Esophagus muscularis mucosa (tissue), 4 donors: ENCODE data around the gene MAPKAPK5. TPM values are rescaled to one million over a fixed set of nuclear protein-coding genes. Genes with fewer than 3 reads are reported as not detected.
"Not testable (repeated sequence)": the region's sequence is repeated elsewhere in the genome, so short reads cannot be mapped to it uniquely, and the experiment has no call there.

Source experiments
- DNase-seq: peaks from one replicate; pipeline ENCODE4 v3.0.0-alpha.2; 2017; ENCODE audit errors: extremely low spot score
- H3K27ac ChIP-seq, 4 donors: fragments of 200-600 bp; sonication (generic); replicated peaks in 1 of 4; 1 replicate in 3 of 4; 2 replicates in 1 of 4; pipeline ENCODE4 v1.5.1; 2016 to 2019; ENCODE audit warnings: mild to moderate bottlenecking in 1 of 4
- H3K27me3 ChIP-seq, 4 donors: fragments of 200-600 bp; sonication (generic); one replicate each; pipeline versions ENCODE4 v1.5.1 to v1.6.0; 2016 to 2019
- H3K36me3 ChIP-seq, 4 donors: fragments of 200-600 bp; sonication (generic); one replicate each; pipeline ENCODE4 v1.5.1; 2016 to 2019
- H3K4me1 ChIP-seq, 4 donors: fragments of 200-600 bp; sonication (generic); one replicate each; pipeline ENCODE4 v1.5.1; 2016 to 2019
- H3K4me3 ChIP-seq, 4 donors: fragments of 200-600 bp; sonication (generic); 1 replicate in 2 of 4; 2 replicates in 2 of 4; pipeline ENCODE4 v1.5.1; 2016 to 2019; ENCODE audit warnings: mild to moderate bottlenecking in 4 of 4, moderate library complexity in 1 of 4
- H3K9me3 ChIP-seq, 4 donors: fragments of 200-600 bp; sonication (generic); 1 replicate in 3 of 4; 2 replicates in 1 of 4; pipeline ENCODE4 v1.5.1; 2016 to 2019
- EP300 ChIP-seq: sonication (generic); formaldehyde crosslinking; IDR thresholded peaks from one replicate; pipeline ENCODE4 v1.6.1; 2017; ENCODE audit warnings: antibody characterized with exemption
- POLR2A ChIP-seq: fragments of 450-650 bp; IDR thresholded peaks from one replicate; pipeline ENCODE4 v1.6.1; 2017; ENCODE audit warnings: antibody characterized with exemption, moderate library complexity, mild to moderate bottlenecking, low read depth
- POLR2AphosphoS5 ChIP-seq, 2 donors: sonication (generic); formaldehyde crosslinking; IDR thresholded peaks; one replicate each; pipeline ENCODE4 v1.6.1; 2017; ENCODE audit warnings: antibody characterized with exemption in 2 of 2
- WGBS: methylation state at CpG from one replicate; pipeline ENCODE4 v1.1.5; 2018; 5-methylcytosine and 5-hydroxymethylcytosine counted together
- intact Hi-C: fragments of 100-400 bp; cut with DNase I; formaldehyde crosslinking; loops from one replicate; pipeline ENCODE4 v1.15.1; 2023
- total RNA-seq, 4 donors: library from RNA; depleted of rRNA; stranded (reverse); fragments of >200 nt; gene quantifications; one replicate each; pipeline versions ENCODE4 v1.1.0 to v1.2.1, GENCODE V29; 2016
- TF ChIP-seq, protein P1 (sequence below), 3 experiments: fragments of 200-600 bp in 2 of 3; fragments of 450-650 bp in 1 of 3; sonication (generic) in 2 of 3; IDR thresholded peaks; one replicate each; pipeline ENCODE4 v1.5.1; 2017 to 2019; ENCODE audit warnings: antibody characterized with exemption in 3 of 3, mild to moderate bottlenecking in 2 of 3, moderate library complexity in 1 of 3

The MAPKAPK5 gene
- total RNA-seq, 4 donors from 2014 or later: 30.3 to 43.7 (median 34.1) TPM

DNA sequence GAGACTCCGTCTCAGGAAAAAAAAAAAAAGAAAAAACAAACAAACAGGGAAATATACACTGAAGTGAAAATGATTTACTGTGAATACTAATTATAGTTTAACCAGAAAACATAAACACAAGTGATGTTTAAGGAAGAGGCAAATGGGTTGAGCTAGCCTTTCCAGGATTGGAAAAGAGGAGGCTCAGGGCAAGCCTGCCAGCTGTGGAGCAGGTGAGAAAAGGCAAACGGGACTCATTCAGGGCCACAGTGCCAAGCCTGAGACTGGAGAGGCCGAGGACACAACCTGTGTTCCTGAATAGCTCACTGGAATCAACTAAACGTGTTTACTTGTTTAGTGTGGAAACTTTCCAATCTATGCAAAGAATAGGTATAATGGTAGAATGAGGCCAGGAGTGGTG, 35.7 kb upstream of the MAPKAPK5 start:
- intact Hi-C loops: no loop called here

DNA sequence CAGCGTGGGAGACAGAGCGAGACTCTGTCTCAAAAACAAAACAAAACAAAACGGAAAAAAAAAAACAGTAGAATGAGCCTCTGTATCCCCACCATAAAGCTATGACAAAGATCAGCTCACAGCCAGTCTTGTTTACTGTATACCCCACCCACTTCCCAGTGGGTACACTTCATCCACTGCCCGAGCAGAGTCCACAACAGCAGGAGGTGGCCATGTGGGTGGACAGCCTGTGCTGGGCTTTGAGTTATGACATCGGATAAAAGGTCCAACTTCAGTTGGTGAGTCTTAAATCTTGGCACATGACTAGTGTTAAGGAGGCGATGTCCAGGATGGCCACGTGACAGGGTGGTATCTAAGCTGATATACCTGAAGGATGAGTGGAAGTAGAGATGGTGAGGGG, 34.8 kb upstream of the MAPKAPK5 start:
- DNase-seq: no peak
- H3K4me1 ChIP-seq: no peaks in the 10 kb centered on the region
- 83% methylated on average over 7 of the region's 7 CpGs for WGBS
- intact Hi-C loops: no loop called here
- no peaks in the 10 kb centered on the region for H3K27me3 ChIP-seq
- H3K4me3 ChIP-seq: no peak overlapping the region
- TF ChIP-seq, protein P1, sequence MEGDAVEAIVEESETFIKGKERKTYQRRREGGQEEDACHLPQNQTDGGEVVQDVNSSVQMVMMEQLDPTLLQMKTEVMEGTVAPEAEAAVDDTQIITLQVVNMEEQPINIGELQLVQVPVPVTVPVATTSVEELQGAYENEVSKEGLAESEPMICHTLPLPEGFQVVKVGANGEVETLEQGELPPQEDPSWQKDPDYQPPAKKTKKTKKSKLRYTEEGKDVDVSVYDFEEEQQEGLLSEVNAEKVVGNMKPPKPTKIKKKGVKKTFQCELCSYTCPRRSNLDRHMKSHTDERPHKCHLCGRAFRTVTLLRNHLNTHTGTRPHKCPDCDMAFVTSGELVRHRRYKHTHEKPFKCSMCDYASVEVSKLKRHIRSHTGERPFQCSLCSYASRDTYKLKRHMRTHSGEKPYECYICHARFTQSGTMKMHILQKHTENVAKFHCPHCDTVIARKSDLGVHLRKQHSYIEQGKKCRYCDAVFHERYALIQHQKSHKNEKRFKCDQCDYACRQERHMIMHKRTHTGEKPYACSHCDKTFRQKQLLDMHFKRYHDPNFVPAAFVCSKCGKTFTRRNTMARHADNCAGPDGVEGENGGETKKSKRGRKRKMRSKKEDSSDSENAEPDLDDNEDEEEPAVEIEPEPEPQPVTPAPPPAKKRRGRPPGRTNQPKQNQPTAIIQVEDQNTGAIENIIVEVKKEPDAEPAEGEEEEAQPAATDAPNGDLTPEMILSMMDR (IDR thresholded peaks at IDR 0.05): no peak
- TF ChIP-seq EP300: no peak
- no peak for TF ChIP-seq POLR2AphosphoS5 (IDR thresholded peaks at IDR 0.05)
- no peak for TF ChIP-seq POLR2A
- no peaks in the 10 kb centered on the region for H3K9me3 ChIP-seq
- no peak overlapping the region for H3K27ac ChIP-seq
- peaks cover 74 to 100% (median 92%) of the 10 kb centered on the region in 4 donors for H3K36me3 ChIP-seq

More for the DNA sequence above, 35.7 kb upstream of the MAPKAPK5 start:
- Histone ChIP-seq H3K27me3 (no peaks in the 10 kb centered on the region), H3K4me1 (no peaks in the 10 kb centered on the region), H3K27ac (no peak overlapping the region), H3K4me3 (no peak overlapping the region), H3K36me3 (peaks cover 78 to 100% (median 94%) of the 10 kb centered on the region in 4 donors), H3K9me3 (no peaks in the 10 kb centered on the region)
- TF ChIP-seq POLR2A: no peak
- TF ChIP-seq, protein P1 (IDR thresholded peaks at IDR 0.05): no peak
- TF ChIP-seq POLR2AphosphoS5 (IDR thresholded peaks at IDR 0.05): no peak
- TF ChIP-seq EP300: no peak
- WGBS: 87% methylated on average over 4 of the region's 4 CpGs
- no peak for DNase-seq

DNA sequence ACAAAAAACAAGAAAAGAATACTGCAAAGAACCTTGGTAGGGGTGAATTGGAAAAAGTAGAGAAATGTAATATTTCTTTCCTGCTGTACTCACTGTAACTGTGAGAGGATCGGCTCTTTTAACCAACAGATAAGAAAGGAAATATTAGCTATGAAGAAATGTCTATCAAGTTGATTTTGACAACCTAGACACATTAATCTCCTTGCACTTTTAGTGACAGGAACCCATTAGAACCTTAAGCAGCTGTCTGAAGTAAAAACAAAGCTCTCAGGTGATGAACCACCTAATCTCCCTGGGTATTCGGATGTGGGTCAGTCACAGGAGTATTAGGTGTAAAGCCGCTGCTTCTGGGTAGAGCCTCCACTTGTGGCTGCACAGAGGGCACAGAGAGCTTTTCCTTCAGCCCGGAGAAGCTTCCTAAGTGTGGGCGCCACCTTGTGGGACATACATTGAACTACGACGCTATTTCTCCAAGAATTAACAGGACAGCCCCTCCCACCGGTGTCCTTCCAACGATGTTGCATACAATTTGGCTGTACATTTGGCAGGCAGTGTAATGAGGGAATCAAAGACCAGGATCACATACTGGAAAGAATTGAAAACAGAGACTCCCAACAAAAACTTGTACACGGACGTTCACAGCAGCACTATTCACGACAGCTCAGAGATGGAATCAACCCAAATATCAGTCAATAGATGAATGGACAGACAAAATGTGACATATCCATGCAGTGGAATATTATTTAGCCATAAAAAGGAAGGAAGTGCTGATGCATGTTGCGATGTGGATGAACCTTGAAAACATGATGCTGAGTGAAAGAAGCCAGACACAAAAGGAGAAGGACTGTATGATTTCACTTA, 28.9 kb upstream of the MAPKAPK5 start:
- intact Hi-C loops: loop anchor here (2.0 kb wide), 1 partner anchor 60 kb away; no protein-coding TSS in a partner anchor

DNA sequence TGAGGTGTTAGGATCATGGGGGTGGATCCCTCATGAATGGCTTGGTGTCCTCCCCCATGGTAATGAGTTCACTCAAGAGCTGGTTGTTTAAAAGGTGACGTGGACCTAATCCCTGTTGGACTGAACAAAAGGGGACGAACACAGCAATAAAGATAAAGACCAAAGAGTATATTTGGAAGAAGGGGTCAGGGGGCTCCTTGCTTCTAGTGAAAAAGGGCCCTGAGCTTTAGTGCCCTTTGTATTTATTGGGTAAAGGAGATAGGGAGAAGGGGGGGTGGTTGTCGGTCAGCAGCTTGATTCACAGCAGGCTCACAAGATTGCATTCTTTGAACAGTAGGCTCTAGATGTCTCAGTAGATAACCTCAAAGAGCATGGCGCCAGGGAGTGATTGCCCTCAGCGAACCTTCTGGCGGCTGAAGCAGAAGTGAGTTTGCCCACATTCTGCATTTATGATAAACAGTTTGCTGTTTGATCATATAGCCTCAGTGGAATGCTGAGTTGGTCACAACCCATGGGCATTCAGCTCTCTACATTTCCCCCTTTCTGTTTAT, 25.9 kb upstream of the MAPKAPK5 start:
- Histone ChIP-seq H3K27ac (no peak overlapping the region), H3K27me3 (no peaks in the 10 kb centered on the region), H3K9me3 (no peaks in the 10 kb centered on the region), H3K4me1 (peaks cover 0 to 20% (median 15%) of the 10 kb centered on the region in 4 donors), H3K36me3 (peaks cover 6 to 16% (median 12%) of the 10 kb centered on the region in 4 donors), H3K4me3 (no peak overlapping the region)
- TF ChIP-seq POLR2AphosphoS5 (IDR thresholded peaks at IDR 0.05): no peak
- no peak for DNase-seq
- 90% methylated on average over 6 of the region's 6 CpGs for WGBS
- intact Hi-C loops: no loop called here

More for the DNA sequence above, 28.9 kb upstream of the MAPKAPK5 start:
- WGBS: 16% methylated on average over 13 of the region's 13 CpGs
- H3K27ac ChIP-seq: peak overlapping the region in 2 of 4 donors; percentile 27 to 58
- no peaks in the 10 kb centered on the region for H3K9me3 ChIP-seq
- DNase-seq: peak; percentile 95
- H3K27me3 ChIP-seq: no peaks in the 10 kb centered on the region
- TF ChIP-seq POLR2A: no peak
- peak; percentile 54 to 62 for TF ChIP-seq POLR2AphosphoS5 (IDR thresholded peaks at IDR 0.05)
- TF ChIP-seq EP300: no peak
- TF ChIP-seq, protein P1 (IDR thresholded peaks at IDR 0.05): peak; percentile 80 to 90 (median 82)
- H3K36me3 ChIP-seq: peaks cover 29 to 46% (median 40%) of the 10 kb centered on the region in 4 donors
- peaks cover 0 to 10% (median 4%) of the 10 kb centered on the region in 4 donors for H3K4me1 ChIP-seq
- no peak overlapping the region for H3K4me3 ChIP-seq

DNA sequence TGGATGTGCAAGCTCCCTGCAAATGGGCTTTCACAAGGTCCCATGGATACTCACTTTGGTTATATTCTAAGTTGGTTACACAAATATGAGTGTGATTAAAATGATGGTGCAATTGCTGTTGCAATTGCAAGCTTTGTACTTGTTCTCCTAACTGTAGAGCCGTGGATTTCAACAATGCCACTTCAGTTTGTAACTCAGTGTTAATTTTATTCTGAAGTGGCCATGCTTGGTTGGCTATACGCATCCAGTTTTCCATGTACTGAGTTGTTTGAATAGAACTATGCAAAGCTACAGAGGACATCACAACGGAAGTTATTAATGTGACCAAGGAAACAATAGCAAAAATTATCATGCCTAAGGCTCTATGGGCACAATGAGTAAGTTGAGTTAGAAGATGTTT, 25.1 kb upstream of the MAPKAPK5 start:
- H3K4me3 ChIP-seq, H3K27me3 ChIP-seq, H3K36me3 ChIP-seq, intact Hi-C loops, H3K9me3 ChIP-seq, H3K27ac ChIP-seq, DNase-seq: not testable (repeated sequence)
- 84% methylated on average over 3 of the region's 3 CpGs for WGBS
- peaks cover 0 to 20% (median 15%) of the 10 kb centered on the region in 4 donors for H3K4me1 ChIP-seq
